PFSK-1 (cell line): ENCODE results near the gene COA3.

Experiments used
- FOXP2 ChIP-seq: optimal IDR thresholded peaks from 2 replicates; pipeline ENCODE3; 2011; ENCODE audit warnings: borderline replicate concordance, control low read depth, inconsistent platforms; ENCODE audit not compliant: insufficient read depth; ENCODE audit errors: extremely low read length, extremely low read depth
- POLR2AphosphoS5 ChIP-seq: IDR thresholded peaks from 2 replicates; pipeline ENCODE4 v1.6.1; 2012; ENCODE audit warnings: low read depth, mild to moderate bottlenecking, control low read depth, low read length, moderate library complexity
- SIN3A ChIP-seq: IDR thresholded peaks from 2 replicates; pipeline ENCODE4 v1.6.1; 2012; ENCODE audit warnings: mild to moderate bottlenecking, low read length, moderate library complexity, borderline replicate concordance; ENCODE audit not compliant: insufficient read depth
- TAF1 ChIP-seq: IDR thresholded peaks from 2 replicates; pipeline ENCODE4 v1.6.1; 2012; ENCODE audit warnings: low read length, control low read depth, borderline replicate concordance; ENCODE audit not compliant: insufficient read depth
- TF ChIP-seq, protein P1 (sequence below), 2 experiments: IDR thresholded peaks; 2 replicates each; pipeline versions ENCODE4 v1.6.1 to v1.8.0; 2011 to 2012; ENCODE audit warnings: low read depth in 2 of 2, low read length in 2 of 2, control low read depth in 1 of 2, inconsistent platforms in 1 of 2, mild to moderate bottlenecking in 1 of 2, moderate library complexity in 1 of 2; ENCODE audit not compliant: insufficient read depth in 1 of 2

Gene COA3

DNA sequence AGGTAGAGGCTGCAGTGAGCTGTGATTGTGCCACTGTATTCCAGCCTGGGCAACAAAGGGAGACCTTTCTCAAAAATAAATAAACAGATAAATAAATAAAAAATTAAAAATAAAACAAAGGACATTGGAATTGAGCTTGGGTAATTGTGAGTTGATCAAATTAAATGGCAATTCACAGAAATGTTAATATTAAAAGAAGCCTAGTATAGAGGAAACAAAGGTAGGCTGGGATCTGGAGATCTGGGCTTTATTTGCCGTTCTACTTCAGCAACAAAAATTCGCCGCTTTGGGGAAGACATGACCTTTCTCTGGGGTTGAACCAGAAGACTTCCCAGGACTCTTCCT, 25.6 kb downstream of the COA3 start:
- no peak for TF ChIP-seq FOXP2
- no peak for TF ChIP-seq TAF1
- no peak for TF ChIP-seq SIN3A
- TF ChIP-seq, protein P1, sequence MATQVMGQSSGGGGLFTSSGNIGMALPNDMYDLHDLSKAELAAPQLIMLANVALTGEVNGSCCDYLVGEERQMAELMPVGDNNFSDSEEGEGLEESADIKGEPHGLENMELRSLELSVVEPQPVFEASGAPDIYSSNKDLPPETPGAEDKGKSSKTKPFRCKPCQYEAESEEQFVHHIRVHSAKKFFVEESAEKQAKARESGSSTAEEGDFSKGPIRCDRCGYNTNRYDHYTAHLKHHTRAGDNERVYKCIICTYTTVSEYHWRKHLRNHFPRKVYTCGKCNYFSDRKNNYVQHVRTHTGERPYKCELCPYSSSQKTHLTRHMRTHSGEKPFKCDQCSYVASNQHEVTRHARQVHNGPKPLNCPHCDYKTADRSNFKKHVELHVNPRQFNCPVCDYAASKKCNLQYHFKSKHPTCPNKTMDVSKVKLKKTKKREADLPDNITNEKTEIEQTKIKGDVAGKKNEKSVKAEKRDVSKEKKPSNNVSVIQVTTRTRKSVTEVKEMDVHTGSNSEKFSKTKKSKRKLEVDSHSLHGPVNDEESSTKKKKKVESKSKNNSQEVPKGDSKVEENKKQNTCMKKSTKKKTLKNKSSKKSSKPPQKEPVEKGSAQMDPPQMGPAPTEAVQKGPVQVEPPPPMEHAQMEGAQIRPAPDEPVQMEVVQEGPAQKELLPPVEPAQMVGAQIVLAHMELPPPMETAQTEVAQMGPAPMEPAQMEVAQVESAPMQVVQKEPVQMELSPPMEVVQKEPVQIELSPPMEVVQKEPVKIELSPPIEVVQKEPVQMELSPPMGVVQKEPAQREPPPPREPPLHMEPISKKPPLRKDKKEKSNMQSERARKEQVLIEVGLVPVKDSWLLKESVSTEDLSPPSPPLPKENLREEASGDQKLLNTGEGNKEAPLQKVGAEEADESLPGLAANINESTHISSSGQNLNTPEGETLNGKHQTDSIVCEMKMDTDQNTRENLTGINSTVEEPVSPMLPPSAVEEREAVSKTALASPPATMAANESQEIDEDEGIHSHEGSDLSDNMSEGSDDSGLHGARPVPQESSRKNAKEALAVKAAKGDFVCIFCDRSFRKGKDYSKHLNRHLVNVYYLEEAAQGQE (IDR thresholded peaks at IDR 0.05; ENCODE audit: insufficient read depth in 1 of 2, low read depth in 2 of 2, low read length in 2 of 2), result no peak
- no peak for TF ChIP-seq POLR2AphosphoS5

DNA sequence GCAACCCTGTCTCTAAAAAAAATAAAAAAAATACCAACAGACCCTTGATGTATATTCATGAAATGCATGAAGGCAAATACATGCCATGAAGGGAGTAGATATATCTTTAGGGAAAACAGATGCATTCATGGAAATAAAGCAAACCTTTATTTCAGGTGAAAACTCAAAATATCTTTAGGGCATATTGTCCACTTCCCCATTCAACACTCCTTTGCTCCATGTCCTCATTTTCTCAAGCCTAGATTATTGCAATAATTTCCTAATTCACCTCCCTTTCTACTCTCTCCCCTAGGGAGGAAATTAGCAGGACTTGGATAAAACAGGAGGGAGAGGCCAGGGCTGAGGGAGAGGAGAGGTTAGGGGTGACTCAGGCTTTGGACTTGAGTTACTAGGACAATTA, 31.0 kb downstream of the COA3 start:
- no peak for TF ChIP-seq TAF1
- TF ChIP-seq SIN3A, result no peak
- TF ChIP-seq, protein P1 (IDR thresholded peaks at IDR 0.05; ENCODE audit: insufficient read depth in 1 of 2, low read depth in 2 of 2, low read length in 2 of 2), result no peak
- no peak for TF ChIP-seq POLR2AphosphoS5
- TF ChIP-seq FOXP2, result no peak

DNA sequence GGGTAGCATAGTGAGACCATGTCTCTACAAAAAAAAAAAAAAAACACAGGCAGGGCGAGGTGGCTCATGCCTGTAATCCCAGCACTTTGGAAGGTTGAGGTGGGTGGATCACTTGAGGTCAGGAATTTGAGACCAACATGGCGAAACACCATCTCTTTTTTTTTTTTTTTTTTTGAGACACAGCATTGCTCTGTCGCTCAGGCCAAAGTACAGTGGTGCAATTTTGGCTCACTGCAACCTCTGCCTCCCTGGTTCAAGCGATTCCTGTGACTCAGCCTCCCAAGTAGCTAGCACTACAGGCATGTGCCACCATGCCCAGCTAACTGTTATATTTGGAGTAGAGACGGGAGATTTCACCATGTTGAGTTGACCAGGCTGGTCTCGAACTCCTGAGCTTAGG, 32.4 kb downstream of the COA3 start:
- TF ChIP-seq, protein P1 (IDR thresholded peaks at IDR 0.05; ENCODE audit: insufficient read depth in 1 of 2, low read depth in 2 of 2, low read length in 2 of 2), result no peak

DNA sequence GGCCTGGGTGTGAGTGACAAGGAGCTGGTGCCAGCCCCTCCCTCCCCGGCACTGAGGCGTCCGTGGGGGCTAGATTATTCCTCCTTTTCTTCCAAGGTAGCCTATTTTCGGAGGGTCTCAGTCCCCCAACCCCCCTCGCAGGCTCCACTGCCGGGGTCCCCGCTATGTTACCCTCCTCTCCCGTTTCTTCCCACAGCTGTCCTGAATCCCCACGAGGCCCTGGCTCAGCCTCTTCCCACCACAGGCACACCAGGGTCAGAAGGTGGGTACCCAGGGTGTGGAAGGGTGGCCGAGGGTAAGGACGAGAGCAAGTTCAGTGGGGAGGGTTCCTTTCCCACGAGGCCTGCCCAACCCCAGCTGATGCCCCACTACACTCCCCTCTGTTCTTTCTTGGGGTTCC, 36.9 kb downstream of the COA3 start:
- TF ChIP-seq, protein P1 (IDR thresholded peaks at IDR 0.05; ENCODE audit: insufficient read depth in 1 of 2, low read depth in 2 of 2, low read length in 2 of 2), result no peak
- TF ChIP-seq FOXP2 (no peak), SIN3A (no peak), POLR2AphosphoS5 (no peak), TAF1 (no peak)

DNA sequence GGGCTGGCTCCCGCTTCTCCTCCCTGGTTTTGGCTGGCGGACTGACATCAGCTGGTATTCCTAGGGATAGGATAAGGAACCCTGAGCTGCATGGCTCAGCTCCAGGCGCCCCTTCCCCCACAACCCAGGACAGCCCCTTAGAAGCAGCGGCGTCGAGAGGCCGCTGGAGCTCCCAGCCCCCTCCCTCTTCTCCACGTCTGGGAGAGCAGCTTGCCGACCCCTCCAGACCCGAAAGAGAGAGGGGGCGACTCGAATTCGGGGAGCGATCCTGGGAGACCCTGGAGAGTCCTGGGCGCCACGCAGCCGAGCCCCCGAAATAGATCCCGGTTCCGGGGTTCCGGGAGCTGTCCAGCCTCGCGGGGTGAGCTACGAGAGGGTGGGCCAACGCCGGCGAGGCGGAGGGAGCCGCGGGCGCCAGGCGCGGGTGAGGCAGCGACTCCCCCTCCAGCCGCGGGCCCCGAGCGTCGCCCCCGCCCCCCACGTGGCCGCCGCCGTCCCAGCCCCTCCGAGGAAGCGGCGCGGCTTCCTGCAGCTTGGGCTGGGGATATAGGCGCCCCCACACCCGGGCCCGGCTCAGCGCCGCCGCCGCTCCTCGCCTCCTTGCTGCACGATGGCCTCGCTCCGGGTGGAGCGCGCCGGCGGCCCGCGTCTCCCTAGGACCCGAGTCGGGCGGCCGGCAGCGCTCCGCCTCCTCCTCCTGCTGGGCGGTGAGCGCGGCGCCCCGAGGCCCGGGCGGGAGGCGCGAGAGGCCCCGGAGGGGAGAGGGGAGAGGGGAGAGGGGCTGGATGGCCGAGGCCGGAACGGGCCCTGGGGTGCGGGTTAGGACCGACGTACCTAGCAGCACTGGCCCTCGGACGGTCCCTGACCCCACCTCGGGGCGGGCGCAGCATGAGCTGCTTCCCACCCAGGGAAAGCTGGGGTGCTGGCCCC, 37.6 kb downstream of the COA3 start, which contains the start of gene RAMP2:
Gene RAMP2, plus strand, starts transcription at position 576 of the 930 bp plus-strand sequence. Its CDS starts 35 bp downstream, at position 611.
- TF ChIP-seq SIN3A, result no peak
- no peak for TF ChIP-seq FOXP2
- no peak for TF ChIP-seq TAF1
- TF ChIP-seq, protein P1 (IDR thresholded peaks at IDR 0.05; ENCODE audit: insufficient read depth in 1 of 2, low read depth in 2 of 2, low read length in 2 of 2), result no peak
- TF ChIP-seq POLR2AphosphoS5, result no peak
